ENCODE measurements around the gene PRR29. TPM values are rescaled to one million over a fixed set of nuclear protein-coding genes. Genes with fewer than 3 reads are reported as not detected.

PRR29 gene
- total RNA-seq: 1.9 TPM

DNA sequence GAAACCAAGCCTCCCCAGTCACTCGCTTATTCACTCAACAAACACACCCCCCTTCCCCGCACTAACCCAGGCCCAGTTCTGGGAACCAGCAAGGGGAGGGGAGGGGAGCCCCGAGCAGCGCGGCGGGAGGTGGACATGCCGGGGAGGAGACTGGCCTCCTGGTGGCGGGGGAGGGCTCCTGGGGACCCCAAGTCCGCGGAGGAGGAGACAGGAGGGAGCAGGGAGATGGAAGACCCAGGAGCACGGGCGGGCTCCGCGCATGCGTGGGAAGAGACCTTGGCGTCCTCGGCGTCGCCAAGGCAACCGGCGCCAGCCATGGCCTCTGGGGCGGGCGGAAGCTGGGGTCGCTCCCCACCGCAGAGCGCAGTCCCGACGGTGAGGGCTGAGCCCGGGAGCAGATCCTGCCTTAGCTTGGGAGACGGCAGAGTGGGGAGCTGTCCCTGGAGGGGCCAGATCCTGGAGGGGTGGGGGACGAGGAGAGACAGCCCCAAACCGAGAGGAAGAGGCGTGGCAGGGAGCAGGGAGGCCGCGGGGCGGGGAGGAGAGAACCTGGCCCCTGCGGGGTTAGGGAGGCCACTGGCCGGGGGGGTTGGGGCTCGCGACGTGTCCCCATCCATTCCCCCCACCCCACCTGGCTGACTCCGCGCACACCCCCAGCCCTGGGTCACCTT lies at the start of gene PRR29:
TSS of gene PRR29 (plus strand) at position 302 of the 671 bp plus-strand sequence. CDS start at position 316, 14 bp downstream.

DNA sequence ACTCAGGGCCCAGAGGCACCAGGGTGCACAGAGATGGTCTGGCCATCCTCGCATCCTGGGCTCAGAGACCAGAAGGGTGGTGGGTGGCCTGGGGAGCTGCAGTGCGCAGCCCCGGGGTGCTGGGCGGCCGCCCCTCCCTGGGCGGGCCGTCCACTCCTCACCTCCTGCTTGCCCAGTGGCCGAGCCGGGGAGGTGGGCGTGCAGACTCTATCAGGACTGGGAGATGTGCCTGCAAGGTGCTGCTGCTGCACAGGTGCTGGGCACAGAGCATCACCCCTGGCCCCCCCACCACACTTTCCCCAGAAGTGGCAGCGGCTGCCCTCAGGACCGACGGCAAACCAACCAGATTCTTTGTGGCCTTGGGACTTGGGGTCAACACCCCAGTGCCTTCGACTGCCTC lies 25.4 kb upstream of the PRR29 start, which contains the start of gene SCN4A:
TSS of gene SCN4A (minus strand) at position 123 of the 400 bp plus-strand sequence. CDS start at position 46, 77 bp downstream.

DNA sequence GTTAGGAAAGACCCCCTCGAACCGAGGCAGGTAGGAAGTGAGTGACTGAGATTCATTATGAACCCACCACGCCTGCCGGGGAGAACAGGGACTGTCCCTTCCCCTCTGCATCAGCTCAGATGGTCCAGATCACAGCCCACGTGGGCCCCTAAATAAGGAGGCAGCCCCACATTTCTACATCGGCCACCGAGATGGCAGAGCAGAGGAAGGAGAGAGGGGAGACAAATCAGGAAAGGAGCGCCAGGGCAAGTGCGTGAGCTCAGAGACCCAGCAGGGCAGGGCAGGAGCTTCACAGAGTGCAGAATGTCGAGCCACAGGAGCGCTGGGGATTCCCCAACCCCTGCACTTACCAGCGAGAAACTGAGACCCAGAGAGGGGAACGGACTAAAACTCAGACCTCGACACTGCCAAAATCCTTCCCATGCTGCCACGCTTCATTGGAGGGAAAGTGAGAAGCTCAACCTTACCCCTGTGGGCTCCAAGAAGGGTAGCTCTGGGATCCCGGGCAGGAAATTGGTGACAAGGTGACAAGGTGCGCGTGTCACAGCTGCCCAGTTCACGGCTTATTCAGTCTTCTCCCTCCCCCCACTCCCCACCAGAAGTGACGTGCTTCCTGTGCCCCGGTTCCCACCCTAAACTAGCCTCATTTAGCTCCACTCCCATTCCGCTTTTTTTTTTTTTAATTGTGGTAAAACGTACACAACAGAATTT lies 22.1 kb downstream of the PRR29 start, which contains the start of gene ICAM2:
TSS of gene ICAM2 (minus strand) at position 578 of the 711 bp plus-strand sequence. CDS start 13,942 bp downstream, outside the sequence.

Other genes starting within 250 kb of the PRR29 start
- gene CCDC47, start 224.8 kb upstream of the PRR29 start, total RNA-seq: 47.0 TPM
- gene DDX42, start 224.2 kb upstream of the PRR29 start, total RNA-seq: 155 TPM
- gene PSMC5, start 170.9 kb upstream of the PRR29 start, total RNA-seq: 35.4 TPM
- 46.0 TPM for gene FTSJ3, start 170.7 kb upstream of the PRR29 start, total RNA-seq
- 16.6 TPM for gene SMARCD2, start 155.7 kb upstream of the PRR29 start, total RNA-seq
- not detected for gene CSH2, start 124.7 kb upstream of the PRR29 start, total RNA-seq
- not detected for gene GH2, start 116.4 kb upstream of the PRR29 start, total RNA-seq
- not detected for gene CSH1, start 101.8 kb upstream of the PRR29 start, total RNA-seq
- gene CSHL1, start 87.1 kb upstream of the PRR29 start, total RNA-seq: not detected
- not detected for gene GH1, start 79.5 kb upstream of the PRR29 start, total RNA-seq
- 0.63 TPM for gene CD79B, start 66.0 kb upstream of the PRR29 start, total RNA-seq
- gene SCN4A, start 25.4 kb upstream of the PRR29 start, total RNA-seq: not detected
- 6.6 TPM for gene ICAM2, start 22.3 kb downstream of the PRR29 start, total RNA-seq
- 10.0 TPM for gene ERN1, start 131.8 kb downstream of the PRR29 start, total RNA-seq

All from parietal lobe (tissue), 1 donor.